Keratinocyte (primary cell): ENCODE measurements around the gene SLC25A25.

Experiments used
- EZH2 ChIP-seq: IDR thresholded peaks from one replicate; pipeline ENCODE4 v1.6.1; 2012; ENCODE audit warnings: inconsistent platforms, mild to moderate bottlenecking, low read length, moderate library complexity
- TF ChIP-seq, protein P1 (sequence below), 3 experiments: IDR thresholded peaks in 1 of 3; conservative IDR thresholded peaks in 1 of 3; optimal IDR thresholded peaks in 1 of 3; 2 replicates in 2 of 3; 3 replicates in 1 of 3; pipeline versions ENCODE3 to v1.5.1; 2011; ENCODE audit warnings: low read length in 3 of 3, mild to moderate bottlenecking in 3 of 3, moderate library complexity in 2 of 3, control low read depth in 1 of 3, inconsistent platforms in 1 of 3; ENCODE audit not compliant: insufficient read depth in 2 of 3; ENCODE audit errors: extremely low read depth in 1 of 3

DNA sequence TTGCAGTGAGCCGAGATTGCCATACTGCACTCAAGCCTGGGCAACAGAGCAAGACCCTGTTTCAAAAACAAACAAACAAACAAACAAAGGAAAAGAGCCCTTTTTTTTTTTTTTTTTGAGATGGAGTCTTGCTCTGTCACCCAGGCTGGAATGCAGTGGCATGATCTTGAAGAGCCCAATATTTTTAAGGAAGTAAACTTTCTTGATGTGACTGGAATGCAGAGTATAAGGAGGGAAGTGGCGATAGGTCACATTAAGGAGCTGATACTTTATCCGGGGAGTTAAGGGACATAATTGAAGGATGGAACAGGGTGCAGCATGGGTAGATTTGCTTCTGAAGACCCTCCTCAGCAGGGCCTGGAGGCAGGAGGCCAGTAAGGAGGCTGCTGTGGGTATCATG is 13.9 kb upstream of the SLC25A25 start:
- TF ChIP-seq, protein P1, sequence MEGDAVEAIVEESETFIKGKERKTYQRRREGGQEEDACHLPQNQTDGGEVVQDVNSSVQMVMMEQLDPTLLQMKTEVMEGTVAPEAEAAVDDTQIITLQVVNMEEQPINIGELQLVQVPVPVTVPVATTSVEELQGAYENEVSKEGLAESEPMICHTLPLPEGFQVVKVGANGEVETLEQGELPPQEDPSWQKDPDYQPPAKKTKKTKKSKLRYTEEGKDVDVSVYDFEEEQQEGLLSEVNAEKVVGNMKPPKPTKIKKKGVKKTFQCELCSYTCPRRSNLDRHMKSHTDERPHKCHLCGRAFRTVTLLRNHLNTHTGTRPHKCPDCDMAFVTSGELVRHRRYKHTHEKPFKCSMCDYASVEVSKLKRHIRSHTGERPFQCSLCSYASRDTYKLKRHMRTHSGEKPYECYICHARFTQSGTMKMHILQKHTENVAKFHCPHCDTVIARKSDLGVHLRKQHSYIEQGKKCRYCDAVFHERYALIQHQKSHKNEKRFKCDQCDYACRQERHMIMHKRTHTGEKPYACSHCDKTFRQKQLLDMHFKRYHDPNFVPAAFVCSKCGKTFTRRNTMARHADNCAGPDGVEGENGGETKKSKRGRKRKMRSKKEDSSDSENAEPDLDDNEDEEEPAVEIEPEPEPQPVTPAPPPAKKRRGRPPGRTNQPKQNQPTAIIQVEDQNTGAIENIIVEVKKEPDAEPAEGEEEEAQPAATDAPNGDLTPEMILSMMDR (optimal IDR thresholded peaks at IDR 0.05 in 1 of 3, IDR thresholded peaks at IDR 0.05 in 1 of 3, conservative IDR thresholded peaks at IDR 0.05 in 1 of 3; ENCODE audit: extremely low read depth in 1 of 3, insufficient read depth in 2 of 3, low read length in 3 of 3), result no peak
- no peak for TF ChIP-seq EZH2
